ENCODE results near the gene MSH3.

DNA sequence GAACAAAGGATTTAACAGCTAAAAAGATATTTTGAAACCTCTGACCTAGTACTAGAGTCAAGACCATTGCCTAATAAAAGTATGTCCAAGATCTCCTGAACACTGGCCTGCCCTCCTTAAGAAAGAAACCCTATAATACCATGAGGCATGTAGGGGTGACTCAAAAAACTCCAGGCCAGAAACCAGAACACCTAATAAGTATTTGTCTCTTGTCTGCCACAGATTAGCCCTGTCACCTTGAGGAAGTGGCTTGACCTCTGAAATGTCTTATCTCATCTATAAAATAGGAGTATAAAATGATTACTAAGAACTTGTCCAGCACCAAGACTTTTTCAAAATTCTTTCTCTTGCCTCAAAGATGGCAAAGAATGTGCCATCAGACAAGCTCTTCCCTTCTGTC is 180.3 kb downstream of the MSH3 start:
- TF ChIP-seq CTCF (conservative IDR thresholded peaks at IDR 0.05; ENCODE audit: low read length) (no peak), EZH2phosphoT487 (IDR thresholded peaks at IDR 0.05; ENCODE audit: borderline replicate concordance) (no peak)

All from Loucy (cell line).